Measurements from ENCODE around the gene STK36. TPM values are rescaled to one million over a fixed set of nuclear protein-coding genes. Genes with fewer than 3 reads are reported as not detected.

Gene STK36
- polyA plus RNA-seq, 2 of the 4 experiments (the other 2 are of a cell fraction) = 20.6 to 29.9 TPM

- H3K9me3 ChIP-seq = peaks cover 17% of the 10 kb centered on the region
- CTCF ChIA-PET = interaction anchor here (4.1 kb wide), 1 partner anchor 118 kb away, joined by 28 read pairs; no protein-coding TSS in a partner anchor
- no peak overlapping the region for H3K4me2 ChIP-seq
- no peak for ATAC-seq
- TF ChIP-seq RCOR1 (IDR thresholded peaks at IDR 0.05; ENCODE audit: low read depth, low read length) (no peak), MYC (IDR thresholded peaks at IDR 0.05; ENCODE audit: borderline replicate concordance, low read length) (no peak), USF2 (IDR thresholded peaks at IDR 0.05) (no peak), HOXB13 (CRISPR knock-in tag; IDR thresholded peaks at IDR 0.05; ENCODE audit: low read depth) (no peak), CEBPB (IDR thresholded peaks at IDR 0.05) (no peak), TFCP2L1 (CRISPR knock-in tag; IDR thresholded peaks at IDR 0.05) (no peak), RNF2 (IDR thresholded peaks at IDR 0.05; ENCODE audit: borderline replicate concordance, low read depth) (no peak), EHF (CRISPR knock-in tag; IDR thresholded peaks at IDR 0.05) (no peak), E2F6 (IDR thresholded peaks at IDR 0.05; ENCODE audit: borderline replicate concordance, low read depth) (no peak), CTCF (IDR thresholded peaks at IDR 0.05) (no peak), KDM1A (IDR thresholded peaks at IDR 0.05; ENCODE audit: low read depth) (no peak), HOXA7 (CRISPR knock-in tag; IDR thresholded peaks at IDR 0.05) (no peak), ATOH8 (CRISPR knock-in tag; IDR thresholded peaks at IDR 0.05; ENCODE audit: low read depth) (no peak), TP53 (CRISPR knock-in tag; IDR thresholded peaks at IDR 0.05) (no peak), NFE2L2 (conservative IDR thresholded peaks at IDR 0.05; ENCODE audit: low read length) (no peak), JUNB (IDR thresholded peaks at IDR 0.05) (no peak), HOXB5 (CRISPR knock-in tag; IDR thresholded peaks at IDR 0.05) (no peak), GATA3 (IDR thresholded peaks at IDR 0.05; ENCODE audit: borderline replicate concordance) (no peak), NPAS2 (CRISPR knock-in tag; IDR thresholded peaks at IDR 0.05; ENCODE audit: borderline replicate concordance) (no peak)
- POLR2A ChIA-PET = no interaction called here
- H3K27ac ChIP-seq = no peak overlapping the region
- no peak for FAIRE-seq
- DNase-seq (ENCODE audit: low read depth in 1 of 2, low spot score in 1 of 2) = no peak
- no peak overlapping the region for H3K4me3 ChIP-seq
- H3K4me1 ChIP-seq = peaks cover 39% of the 10 kb centered on the region
- 91% methylated on average over 3 of the region's 3 CpGs for WGBS (ENCODE audit: missing lambda C conversion rate)
Observed at GRCh38 chr2:218729640-218730039, 57.8 kb downstream of the STK36 start.

DNA sequence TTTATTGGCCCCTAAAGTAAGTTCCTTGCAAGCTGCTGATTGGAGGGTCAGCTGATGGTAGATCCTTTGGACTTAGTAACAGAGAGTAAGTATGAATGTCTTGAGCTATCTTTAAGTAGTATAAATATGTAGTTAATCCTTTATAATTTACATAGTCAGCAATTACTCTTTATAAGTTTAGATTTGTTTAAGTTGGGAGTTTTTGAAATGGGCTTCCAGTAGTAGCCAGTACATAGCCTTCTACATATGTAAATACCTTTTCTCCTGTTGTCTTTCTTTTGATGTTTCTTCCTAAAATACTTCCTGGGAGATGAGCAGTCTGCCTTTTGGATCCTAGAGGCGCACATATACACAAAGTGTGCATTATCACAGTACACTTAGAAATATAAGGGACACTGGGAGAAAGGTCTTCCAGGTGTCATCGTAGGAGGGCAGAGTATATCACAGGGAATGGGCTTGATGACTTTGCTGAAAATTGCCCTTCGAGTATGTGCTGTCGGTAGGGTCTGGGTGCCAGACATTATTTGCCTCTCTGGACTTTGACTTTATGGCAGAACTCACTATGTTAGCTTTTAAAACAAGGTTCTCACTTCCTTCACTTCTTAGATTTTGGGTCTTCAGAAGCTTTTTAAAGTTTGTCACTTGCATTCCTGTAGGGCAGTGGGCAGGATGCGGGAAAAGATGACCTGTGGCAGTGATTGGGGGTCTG lies 60.3 kb downstream of the STK36 start:
- TF ChIP-seq MAFK (IDR thresholded peaks at IDR 0.05; ENCODE audit: partially characterized antibody) (peak; percentile 93), FOSL2 (IDR thresholded peaks at IDR 0.05) (no peak), FOSL2 (CRISPR knock-in tag; IDR thresholded peaks at IDR 0.05) (no peak), ZSCAN20 (CRISPR knock-in tag; IDR thresholded peaks at IDR 0.05) (no peak)
- no peak for DNase-seq (ENCODE audit: low read depth in 1 of 2, low spot score in 1 of 2)
- Histone ChIP-seq H3K4me1 (peaks cover 39% of the 10 kb centered on the region), H3K9me3 (peaks cover 8% of the 10 kb centered on the region), H3K4me2 (peak overlapping the region; percentile 82), H3K27ac (peak overlapping the region; percentile 42 to 72; a peak in 5 of 6 replicates), H3K4me3 (no peak overlapping the region)
- ChIA-PET POLR2A (interaction anchor here (2.0 kb wide), 1 partner anchor 22 kb away, joined by 6 read pairs; the partner anchor contains the start of gene TTLL4), CTCF (interaction anchor here (1.2 to 4.1 kb wide), 6 partner anchors 11 to 166 kb away, joined by 3 to 28 read pairs (median 6); partner anchors contain the start of gene TTLL4)
- no peak for FAIRE-seq
- 96% methylated on average over 5 of the region's 5 CpGs for WGBS (ENCODE audit: missing lambda C conversion rate)
- no peak for ATAC-seq
